B cell (primary cell): ENCODE data around the gene BEND5.

Source experiments
- CTCF ChIP-seq: fragments of 200-600 bp; IDR thresholded peaks from one replicate; pipeline ENCODE4 v1.8.0; 2022; ENCODE audit warnings: antibody characterized with exemption, mild to moderate bottlenecking
- EZH2 ChIP-seq: IDR thresholded peaks from 2 replicates; pipeline ENCODE4 v1.6.1; 2012; ENCODE audit warnings: borderline replicate concordance, low read depth, mild to moderate bottlenecking, moderate library complexity, low read length; ENCODE audit not compliant: insufficient read depth, poor library complexity, severe bottlenecking

- TF ChIP-seq CTCF (no peak), EZH2 (no peak)
Measured at GRCh38 chr1:48684381-48684780, 92.3 kb downstream of the BEND5 start.
